Activated B cell treated with CpG ODN at 0.5 μM for 24 hours (primary cell): Measurements from ENCODE around the gene C1orf167. TPM values are rescaled to one million over a fixed set of nuclear protein-coding genes. Genes with fewer than 3 reads are reported as not detected.

Source experiments
- ATAC-seq: fragments of 200-7000 bp; cut with Tn5 transposase; one replicate; pipeline ENCODE4 v1.10.0; 2021; ENCODE audit warnings: low read depth, mild to moderate bottlenecking, moderate library complexity
- CTCF ChIA-PET: fragments of 350-600 bp; sonication (Branson Sonifier 250); formaldehyde crosslinking; loops from one replicate; lab custom pipeline; 2021; ENCODE audit warnings: antibody characterized with exemption; lab: Charles Lee
- POLR2A ChIA-PET: fragments of 350-600 bp; sonication (Branson Sonifier 250); formaldehyde crosslinking; loops from one replicate; lab custom pipeline; 2021; ENCODE audit warnings: antibody characterized with exemption; lab: Charles Lee
- DNase-seq: peaks from one replicate; pipeline ENCODE4 v3.0.0; 2022
- H3K27ac Mint-ChIP-seq: one replicate; pipeline ENCODE4 v1.8.0; 2020; ENCODE audit warnings: mixed read lengths
- H3K27me3 Mint-ChIP-seq: one replicate; pipeline ENCODE4 v1.8.0; 2021; ENCODE audit warnings: mixed read lengths
- H3K36me3 Mint-ChIP-seq: one replicate; pipeline ENCODE4 v1.8.0; 2021; ENCODE audit warnings: low read depth, mixed read lengths
- H3K4me1 Mint-ChIP-seq: one replicate; pipeline ENCODE4 v1.8.0; 2021; ENCODE audit warnings: mixed read lengths
- H3K4me3 Mint-ChIP-seq: one replicate; pipeline ENCODE4 v1.8.0; 2020; ENCODE audit warnings: mild to moderate bottlenecking, mixed read lengths
- H3K9me3 Mint-ChIP-seq: one replicate; pipeline ENCODE4 v1.8.0; 2020; ENCODE audit warnings: mixed read lengths
- CTCF ChIP-seq: fragments of 200-600 bp; IDR thresholded peaks from one replicate; pipeline ENCODE4 v1.8.0; 2022; ENCODE audit warnings: antibody characterized with exemption, mild to moderate bottlenecking
- intact Hi-C: fragments of 100-400 bp; cut with micrococcal nuclease; formaldehyde crosslinking; loops from one replicate; pipeline ENCODE4 v1.15.1; 2024
- total RNA-seq: library from RNA; stranded (reverse); gene quantifications from 2 replicates; pipeline ENCODE4 v1.2.3, GENCODE V29; 2022

C1orf167 gene
- total RNA-seq, 1 donor from 2014 or later: not detected

- H3K36me3 Mint-ChIP-seq: no peaks in the 10 kb centered on the region
- intact Hi-C loops: loop anchor here (1.0 kb wide), 1 partner anchor 10 kb away; no protein-coding TSS in a partner anchor
- peak; percentile 20 for ATAC-seq
- peaks cover 41% of the 10 kb centered on the region for H3K4me1 Mint-ChIP-seq
- no peak for TF ChIP-seq CTCF
- ChIA-PET CTCF (interaction anchor here (0.9 to 3.0 kb wide), 2 partner anchors 10 to 79 kb away, joined by 5 to 15 read pairs; no protein-coding TSS in a partner anchor), POLR2A (interaction anchor here (0.5 to 4.6 kb wide), 8 partner anchors 10 to 630 kb away, joined by 3 to 40 read pairs (median 6); partner anchors contain the start of genes EXOSC10 and FBXO6)
- no peaks in the 10 kb centered on the region for H3K27me3 Mint-ChIP-seq
- DNase-seq: no peak
- H3K9me3 Mint-ChIP-seq: no peaks in the 10 kb centered on the region
- peak overlapping the region; percentile 83 for H3K4me3 Mint-ChIP-seq
- peak overlapping the region; percentile 93 for H3K27ac Mint-ChIP-seq
Observed at GRCh38 chr1:11729498-11730428, 32.2 kb upstream of the C1orf167 start.

GRCh38 chr1:11730429-11730891, 31.5 kb upstream of the C1orf167 start:
- H3K4me3 Mint-ChIP-seq: peak overlapping the region; percentile 83
- DNase-seq (peak; percentile 21), ATAC-seq (peak; percentile 93)
- H3K9me3 Mint-ChIP-seq: no peaks in the 10 kb centered on the region
- no peaks in the 10 kb centered on the region for H3K27me3 Mint-ChIP-seq
- intact Hi-C loops: loop anchor here (1.0 kb wide), 1 partner anchor 11 kb away; no protein-coding TSS in a partner anchor
- TF ChIP-seq CTCF: no peak
- H3K36me3 Mint-ChIP-seq: no peaks in the 10 kb centered on the region
- ChIA-PET POLR2A (interaction anchor here (0.5 to 4.6 kb wide), 9 partner anchors 11 to 631 kb away, joined by 3 to 40 read pairs (median 6); partner anchors contain the start of genes EXOSC10 and FBXO6), CTCF (interaction anchor here (0.9 to 3.0 kb wide), 2 partner anchors 11 to 80 kb away, joined by 5 to 15 read pairs; no protein-coding TSS in a partner anchor)
- H3K27ac Mint-ChIP-seq: peak overlapping the region; percentile 93
- peaks cover 40% of the 10 kb centered on the region for H3K4me1 Mint-ChIP-seq

GRCh38 chr1:11731691-11732283, 30.2 kb upstream of the C1orf167 start:
- ChIA-PET CTCF (no interaction called here), POLR2A (interaction anchor here (0.7 to 4.6 kb wide), 7 partner anchors 12 to 460 kb away, joined by 3 to 40 read pairs (median 6); partner anchors contain the start of gene FBXO6)
- H3K9me3 Mint-ChIP-seq: no peaks in the 10 kb centered on the region
- H3K4me3 Mint-ChIP-seq: peak overlapping the region; percentile 79
- H3K36me3 Mint-ChIP-seq: peaks cover 3% of the 10 kb centered on the region
- no peaks in the 10 kb centered on the region for H3K27me3 Mint-ChIP-seq
- H3K27ac Mint-ChIP-seq: peak overlapping the region; percentile 93
- DNase-seq: no peak
- no peak for ATAC-seq
- TF ChIP-seq CTCF: no peak
- intact Hi-C loops: no loop called here
- peaks cover 40% of the 10 kb centered on the region for H3K4me1 Mint-ChIP-seq

GRCh38 chr1:11733306-11733705, 28.7 kb upstream of the C1orf167 start:
- no peak for TF ChIP-seq CTCF
- Mint-ChIP-seq H3K4me3 (no peak overlapping the region), H3K36me3 (peaks cover 3% of the 10 kb centered on the region), H3K4me1 (peaks cover 46% of the 10 kb centered on the region), H3K27ac (no peak overlapping the region), H3K9me3 (no peaks in the 10 kb centered on the region), H3K27me3 (no peaks in the 10 kb centered on the region)
- ATAC-seq (no peak), DNase-seq (no peak)
- intact Hi-C loops: no loop called here
- ChIA-PET POLR2A (interaction anchor here (0.6 kb wide), 1 partner anchor 176 kb away, joined by 4 read pairs; no protein-coding TSS in a partner anchor), CTCF (no interaction called here)
